Measurements from ENCODE around the gene CHPF2.

The CHPF2 gene

GRCh38 chr7:151248346-151249033 is 16.2 kb downstream of the CHPF2 start, which contains the start of gene SMARCD3:
Gene SMARCD3 (minus strand): TSS chr7:151248694. CDS start chr7:151248562, 132 bp downstream.
- peak within 1 kb of the TSS; percentile 86 for H3K27ac ChIP-seq

GRCh38 chr7:151249034-151249731 is 16.9 kb downstream of the CHPF2 start:
- peak overlapping the region; percentile 86 for H3K27ac ChIP-seq
- TF ChIP-seq, protein P1, sequence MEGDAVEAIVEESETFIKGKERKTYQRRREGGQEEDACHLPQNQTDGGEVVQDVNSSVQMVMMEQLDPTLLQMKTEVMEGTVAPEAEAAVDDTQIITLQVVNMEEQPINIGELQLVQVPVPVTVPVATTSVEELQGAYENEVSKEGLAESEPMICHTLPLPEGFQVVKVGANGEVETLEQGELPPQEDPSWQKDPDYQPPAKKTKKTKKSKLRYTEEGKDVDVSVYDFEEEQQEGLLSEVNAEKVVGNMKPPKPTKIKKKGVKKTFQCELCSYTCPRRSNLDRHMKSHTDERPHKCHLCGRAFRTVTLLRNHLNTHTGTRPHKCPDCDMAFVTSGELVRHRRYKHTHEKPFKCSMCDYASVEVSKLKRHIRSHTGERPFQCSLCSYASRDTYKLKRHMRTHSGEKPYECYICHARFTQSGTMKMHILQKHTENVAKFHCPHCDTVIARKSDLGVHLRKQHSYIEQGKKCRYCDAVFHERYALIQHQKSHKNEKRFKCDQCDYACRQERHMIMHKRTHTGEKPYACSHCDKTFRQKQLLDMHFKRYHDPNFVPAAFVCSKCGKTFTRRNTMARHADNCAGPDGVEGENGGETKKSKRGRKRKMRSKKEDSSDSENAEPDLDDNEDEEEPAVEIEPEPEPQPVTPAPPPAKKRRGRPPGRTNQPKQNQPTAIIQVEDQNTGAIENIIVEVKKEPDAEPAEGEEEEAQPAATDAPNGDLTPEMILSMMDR (IDR thresholded peaks at IDR 0.05), result no peak
- TF ChIP-seq ZFX (IDR thresholded peaks at IDR 0.05; ENCODE audit: borderline replicate concordance), result no peak

More at GRCh38 chr7:151248346-151249033, 16.2 kb downstream of the CHPF2 start, which contains the start of gene SMARCD3:
- TF ChIP-seq, protein P1 (IDR thresholded peaks at IDR 0.05), result no peak
- TF ChIP-seq ZFX (IDR thresholded peaks at IDR 0.05; ENCODE audit: borderline replicate concordance), result no peak

- peak overlapping the region; percentile 86 for H3K27ac ChIP-seq
- TF ChIP-seq ZFX (IDR thresholded peaks at IDR 0.05; ENCODE audit: borderline replicate concordance), result no peak
- TF ChIP-seq, protein P1 (IDR thresholded peaks at IDR 0.05), result no peak
These were observed 17.4 kb downstream of the CHPF2 start for GRCh38 chr7:151249732-151250072.

- TF ChIP-seq ZFX (IDR thresholded peaks at IDR 0.05; ENCODE audit: borderline replicate concordance), result no peak
- TF ChIP-seq, protein P1 (IDR thresholded peaks at IDR 0.05), result no peak
- peak overlapping the region; percentile 86; the same call in 1 of the 2 replicates for H3K27ac ChIP-seq
These were observed 18.2 kb downstream of the CHPF2 start for GRCh38 chr7:151250181-151251132.

DNA sequence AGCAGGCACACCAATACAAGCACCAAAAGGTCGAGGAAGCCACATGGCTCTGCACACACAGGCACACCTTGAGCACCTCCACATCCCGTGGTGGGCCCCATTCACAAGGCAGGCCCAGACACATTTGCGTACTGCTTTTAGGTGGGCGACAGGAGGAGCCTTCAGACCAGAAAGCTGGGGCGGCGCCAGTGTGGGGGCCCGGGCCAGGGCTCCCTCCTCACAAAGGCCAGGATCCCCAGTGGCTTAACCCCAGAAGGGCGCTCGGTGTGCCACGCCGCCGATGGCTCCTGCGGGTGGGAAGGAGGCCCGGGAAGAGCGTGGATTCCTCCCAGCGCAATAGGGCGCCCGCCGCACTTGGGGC is 19.0 kb downstream of the CHPF2 start:
- TF ChIP-seq ZFX (IDR thresholded peaks at IDR 0.05; ENCODE audit: borderline replicate concordance), result no peak
- TF ChIP-seq, protein P1 (IDR thresholded peaks at IDR 0.05), result no peak
- H3K27ac ChIP-seq, result peak overlapping the region; percentile 86; the same call in 1 of the 2 replicates

DNA sequence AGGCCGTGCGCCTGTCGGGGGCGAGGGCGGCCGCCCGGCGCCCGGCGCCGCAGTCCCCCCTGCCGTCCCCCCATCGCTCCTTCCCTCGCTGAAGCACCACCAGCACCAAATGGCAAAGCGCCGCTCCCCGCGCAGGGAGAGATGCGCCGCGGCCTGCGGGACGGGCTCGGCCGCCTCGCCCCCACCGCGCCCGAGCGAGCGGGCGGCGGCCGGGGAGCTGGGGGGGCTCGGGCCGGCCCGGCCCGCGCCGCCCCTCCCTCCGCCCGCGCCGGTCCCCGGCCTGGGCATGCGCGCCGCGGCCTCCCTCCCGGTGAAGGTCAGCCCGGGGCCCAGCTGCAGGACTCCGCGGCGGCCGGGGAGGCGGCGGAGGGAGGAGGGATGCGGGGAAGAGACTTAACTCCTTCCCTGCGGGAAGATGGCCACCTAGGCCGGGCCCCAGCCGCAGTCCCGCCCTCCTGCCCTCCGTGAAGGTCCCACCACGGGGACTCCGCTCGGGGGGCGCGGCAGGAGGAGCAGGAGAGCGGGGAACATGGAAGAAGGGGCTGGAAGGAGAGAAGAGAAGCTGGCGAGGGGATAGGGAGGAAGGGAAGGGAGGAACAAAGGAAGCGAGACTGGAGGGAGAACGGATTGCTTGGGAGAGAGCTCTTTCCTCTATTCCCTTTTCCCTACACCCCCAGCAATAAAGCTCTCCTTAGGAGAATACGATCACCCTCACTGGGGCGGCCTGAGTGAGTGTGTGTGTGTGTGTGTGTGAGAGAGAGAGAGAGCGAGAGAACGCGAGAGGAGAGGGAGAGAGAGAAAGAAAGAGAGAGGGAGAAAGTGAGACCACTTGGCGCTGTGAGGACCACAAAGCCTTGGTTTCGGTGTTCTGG is 19.6 kb downstream of the CHPF2 start:
- H3K27ac ChIP-seq, result peak overlapping the region; percentile 86; the same call in 1 of the 2 replicates
- no peak for TF ChIP-seq ZFX (IDR thresholded peaks at IDR 0.05; ENCODE audit: borderline replicate concordance)
- TF ChIP-seq, protein P1 (IDR thresholded peaks at IDR 0.05), result no peak

Measured in 22Rv1 (cell line).